AG10803 (cell line): Measurements from ENCODE around the gene CAPN11.
A peak's percentile ranks its signal among the peaks of the same experiment; 100 is the strongest.

Experiments used
- DNase-seq: peaks from one replicate; pipeline ENCODE4 v3.0.0; 2010; ENCODE audit warnings: low read depth
- H3K4me3 ChIP-seq: 2 replicates; pipeline ENCODE4 v1.5.1; 2011; ENCODE audit warnings: mild to moderate bottlenecking, low read length, control low read depth
- CTCF ChIP-seq: conservative IDR thresholded peaks from 2 replicates; pipeline ENCODE4 v1.5.1; 2011; ENCODE audit warnings: mild to moderate bottlenecking, low read length, control low read depth, inconsistent platforms

The CAPN11 gene

GRCh38 chr6:44156494-44157151 is 2.0 kb upstream of the CAPN11 start:
- no peak for TF ChIP-seq CTCF
- no peak for DNase-seq
- no peak overlapping the region for H3K4me3 ChIP-seq

DNA sequence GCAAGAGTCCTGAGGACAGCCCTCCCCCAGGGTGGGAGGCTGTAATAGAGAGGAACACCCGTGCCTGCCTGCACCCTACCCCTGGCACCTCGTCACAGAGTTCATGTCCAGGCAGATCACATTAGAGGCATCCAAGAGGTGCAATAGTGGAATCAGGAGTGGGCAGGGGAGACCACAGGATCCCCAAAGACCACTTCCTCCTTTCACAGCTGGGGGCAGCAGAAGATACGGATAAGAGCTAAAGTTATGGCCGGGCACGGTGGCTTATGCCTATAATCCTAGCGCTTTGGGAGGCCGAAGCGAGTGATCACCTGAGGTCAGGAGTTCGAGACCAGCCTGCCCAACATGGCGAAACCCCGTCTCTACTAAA is 1.5 kb upstream of the CAPN11 start:
- no peak for DNase-seq
- H3K4me3 ChIP-seq = no peak overlapping the region
- no peak for TF ChIP-seq CTCF

- no peak overlapping the region for H3K4me3 ChIP-seq
- DNase-seq = peak; percentile 33
- no peak for TF ChIP-seq CTCF
Measured at GRCh38 chr6:44161997-44162338, 3.3 kb downstream of the CAPN11 start.

DNA sequence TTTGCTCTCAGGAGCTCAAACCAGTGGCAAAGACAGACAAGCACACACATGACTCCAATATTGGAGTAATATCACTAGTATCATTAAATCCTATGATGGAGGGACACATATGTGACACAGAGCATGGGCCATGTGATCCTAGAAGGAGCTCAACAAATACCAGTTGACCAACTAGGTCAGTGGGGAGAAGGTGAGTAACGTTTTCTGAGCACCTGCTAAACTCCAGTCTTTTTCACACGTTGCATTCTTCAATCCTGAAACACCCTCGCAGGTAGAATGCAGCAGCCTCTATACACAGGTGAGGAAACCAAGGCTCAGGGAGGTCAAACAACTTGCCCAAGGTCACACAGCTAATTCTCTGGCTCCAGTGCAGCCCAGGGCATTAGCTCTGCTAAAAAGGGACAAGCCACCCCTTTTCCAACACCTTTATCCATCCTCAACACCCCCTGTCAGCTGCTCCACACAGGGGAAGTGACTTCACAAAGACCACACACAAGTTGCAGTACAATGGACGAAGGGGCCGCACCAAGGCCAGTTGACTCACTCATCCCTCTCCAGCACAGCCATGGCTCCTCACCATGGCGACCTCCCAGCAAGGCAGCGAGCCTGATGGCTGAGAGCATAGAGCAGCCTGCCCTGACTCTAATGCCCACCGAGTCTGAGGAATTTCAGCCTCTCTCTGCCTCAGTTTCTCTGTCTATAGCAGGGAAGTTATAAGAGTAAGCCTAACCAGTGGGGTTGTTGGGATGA is 4.4 kb downstream of the CAPN11 start:
- no peak for TF ChIP-seq CTCF
- no peak overlapping the region for H3K4me3 ChIP-seq
- DNase-seq = no peak

GRCh38 chr6:44166116-44166515 is 7.5 kb downstream of the CAPN11 start:
- no peak overlapping the region for H3K4me3 ChIP-seq
- DNase-seq = no peak
- TF ChIP-seq CTCF = no peak

GRCh38 chr6:44166591-44167184 is 8.1 kb downstream of the CAPN11 start:
- DNase-seq = no peak
- no peak for TF ChIP-seq CTCF
- H3K4me3 ChIP-seq = no peak overlapping the region

GRCh38 chr6:44167567-44167966 is 8.9 kb downstream of the CAPN11 start:
- H3K4me3 ChIP-seq = no peak overlapping the region
- TF ChIP-seq CTCF = no peak
- no peak for DNase-seq
